ENCODE data around the gene CCNG1. TPM values are rescaled to one million over a fixed set of nuclear protein-coding genes. Genes with fewer than 3 reads are reported as not detected.

The CCNG1 gene
- polyA plus RNA-seq, 1 donor (not counting 4 experiments of a cell fraction or from before 2014, with no cell fraction given): 96.7 TPM

DNA sequence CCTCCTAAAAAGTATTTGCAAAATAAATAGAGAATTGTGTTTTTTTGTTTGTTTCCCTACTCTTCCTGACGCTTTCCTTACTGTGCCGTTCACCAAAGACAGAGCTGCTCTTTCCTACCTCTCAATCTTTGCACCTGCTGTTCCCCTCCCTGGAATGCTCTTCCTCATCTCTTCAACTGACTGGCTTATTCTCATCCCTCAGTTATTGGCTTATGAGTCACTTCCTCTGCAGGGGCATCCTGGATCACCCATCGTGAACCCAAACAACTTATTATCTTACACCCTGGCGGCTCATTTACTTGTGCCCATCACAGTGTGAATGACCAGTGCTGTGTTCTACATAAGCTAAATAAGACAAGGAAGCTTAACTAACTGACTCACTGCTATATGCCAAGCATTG lies 36.1 kb upstream of the CCNG1 start:
- Histone ChIP-seq H3K9me1 (ENCODE audit: control insufficient read depth, extremely low read depth, insufficient read depth, low read length) (no peaks in the 10 kb centered on the region), H3K36me3 (ENCODE audit: control insufficient read depth in 2 of 2, extremely low read depth in 1 of 2, insufficient read depth in 2 of 2, low read length in 2 of 2) (no peaks in the 10 kb centered on the region), H3K9ac (ENCODE audit: control insufficient read depth, extremely low read depth, insufficient read depth, low read length) (no peak overlapping the region), H3K27me3 (ENCODE audit: control insufficient read depth, extremely low read depth, insufficient read depth, low read length) (no peaks in the 10 kb centered on the region), H3K4me2 (ENCODE audit: control insufficient read depth, extremely low read depth, insufficient read depth, low read depth, low read length) (no peak overlapping the region), H3K79me2 (ENCODE audit: control insufficient read depth, insufficient read depth, low read length) (no peaks in the 10 kb centered on the region), H4K20me1 (ENCODE audit: control insufficient read depth, extremely low read depth, insufficient read depth, low read length) (no peaks in the 10 kb centered on the region), H3K27ac (ENCODE audit: control insufficient read depth, insufficient read depth, low read length) (no peak overlapping the region), H3K9me3 (ENCODE audit: control insufficient read depth, low read depth, low read length) (no peaks in the 10 kb centered on the region), H3K4me1 (ENCODE audit: control insufficient read depth, extremely low read depth, insufficient read depth, low read length) (no peaks in the 10 kb centered on the region), H3K4me3 (ENCODE audit: control insufficient read depth in 2 of 3, extremely low read depth in 1 of 3, insufficient read depth in 2 of 3, low read depth in 1 of 3, low read length in 3 of 3) (no peak overlapping the region), H2AFZ (ENCODE audit: control insufficient read depth, low read length) (no peak overlapping the region)
- DNase-seq (ENCODE audit: low read depth, low spot score): no peak
- TF ChIP-seq, protein P1, sequence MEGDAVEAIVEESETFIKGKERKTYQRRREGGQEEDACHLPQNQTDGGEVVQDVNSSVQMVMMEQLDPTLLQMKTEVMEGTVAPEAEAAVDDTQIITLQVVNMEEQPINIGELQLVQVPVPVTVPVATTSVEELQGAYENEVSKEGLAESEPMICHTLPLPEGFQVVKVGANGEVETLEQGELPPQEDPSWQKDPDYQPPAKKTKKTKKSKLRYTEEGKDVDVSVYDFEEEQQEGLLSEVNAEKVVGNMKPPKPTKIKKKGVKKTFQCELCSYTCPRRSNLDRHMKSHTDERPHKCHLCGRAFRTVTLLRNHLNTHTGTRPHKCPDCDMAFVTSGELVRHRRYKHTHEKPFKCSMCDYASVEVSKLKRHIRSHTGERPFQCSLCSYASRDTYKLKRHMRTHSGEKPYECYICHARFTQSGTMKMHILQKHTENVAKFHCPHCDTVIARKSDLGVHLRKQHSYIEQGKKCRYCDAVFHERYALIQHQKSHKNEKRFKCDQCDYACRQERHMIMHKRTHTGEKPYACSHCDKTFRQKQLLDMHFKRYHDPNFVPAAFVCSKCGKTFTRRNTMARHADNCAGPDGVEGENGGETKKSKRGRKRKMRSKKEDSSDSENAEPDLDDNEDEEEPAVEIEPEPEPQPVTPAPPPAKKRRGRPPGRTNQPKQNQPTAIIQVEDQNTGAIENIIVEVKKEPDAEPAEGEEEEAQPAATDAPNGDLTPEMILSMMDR (optimal IDR thresholded peaks at IDR 0.05 in 1 of 3, IDR thresholded peaks at IDR 0.05 in 1 of 3, conservative IDR thresholded peaks at IDR 0.05 in 1 of 3; ENCODE audit: extremely low read depth in 1 of 3, insufficient read depth in 2 of 3, low read length in 3 of 3): no peak
- no peak for TF ChIP-seq EZH2 (IDR thresholded peaks at IDR 0.05; ENCODE audit: low read length)
- FAIRE-seq: no peak
- dilution Hi-C loops (cut with MboI; ENCODE audit: extremely low pct_ligation_motif_present, low sequenced_read_pairs): no loop called here

DNA sequence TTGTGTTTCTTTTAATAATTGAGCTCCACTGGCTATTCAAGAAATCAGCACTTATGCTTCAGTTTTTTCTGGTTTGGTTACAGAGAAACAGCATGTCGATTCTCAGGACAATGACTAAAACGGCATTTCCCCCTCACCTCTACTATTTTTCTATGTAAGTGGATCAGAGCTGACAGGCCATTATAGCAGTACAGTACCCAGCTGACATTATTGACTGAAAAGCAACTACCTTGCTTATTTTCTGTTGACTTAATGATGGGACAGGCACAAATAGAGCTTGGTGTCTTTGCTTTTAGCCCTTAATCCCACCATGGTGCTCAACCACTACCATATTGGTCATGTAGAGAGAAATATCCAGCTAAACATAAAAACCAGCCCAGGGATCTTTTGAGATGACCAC lies 35.4 kb upstream of the CCNG1 start:
- Histone ChIP-seq H3K27ac (ENCODE audit: control insufficient read depth, insufficient read depth, low read length) (no peak overlapping the region), H3K9me3 (ENCODE audit: control insufficient read depth, low read depth, low read length) (no peaks in the 10 kb centered on the region)
- TF ChIP-seq, protein P1 (optimal IDR thresholded peaks at IDR 0.05 in 1 of 3, IDR thresholded peaks at IDR 0.05 in 1 of 3, conservative IDR thresholded peaks at IDR 0.05 in 1 of 3; ENCODE audit: extremely low read depth in 1 of 3, insufficient read depth in 2 of 3, low read length in 3 of 3): no peak
- no peak for TF ChIP-seq EZH2 (IDR thresholded peaks at IDR 0.05; ENCODE audit: low read length)

More for the DNA sequence above, 35.4 kb upstream of the CCNG1 start:
- no peak overlapping the region for H2AFZ ChIP-seq (ENCODE audit: control insufficient read depth, low read length)
- H4K20me1 ChIP-seq (ENCODE audit: control insufficient read depth, extremely low read depth, insufficient read depth, low read length): no peaks in the 10 kb centered on the region
- no peaks in the 10 kb centered on the region for H3K36me3 ChIP-seq (ENCODE audit: control insufficient read depth in 2 of 2, extremely low read depth in 1 of 2, insufficient read depth in 2 of 2, low read length in 2 of 2)
- DNase-seq (ENCODE audit: low read depth, low spot score) (no peak), FAIRE-seq (no peak)
- no peaks in the 10 kb centered on the region for H3K79me2 ChIP-seq (ENCODE audit: control insufficient read depth, insufficient read depth, low read length)
- no peaks in the 10 kb centered on the region for H3K27me3 ChIP-seq (ENCODE audit: control insufficient read depth, extremely low read depth, insufficient read depth, low read length)
- no peaks in the 10 kb centered on the region for H3K4me1 ChIP-seq (ENCODE audit: control insufficient read depth, extremely low read depth, insufficient read depth, low read length)
- dilution Hi-C loops (cut with MboI; ENCODE audit: extremely low pct_ligation_motif_present, low sequenced_read_pairs): no loop called here
- H3K4me2 ChIP-seq (ENCODE audit: control insufficient read depth, extremely low read depth, insufficient read depth, low read depth, low read length): no peak overlapping the region
- no peak overlapping the region for H3K4me3 ChIP-seq (ENCODE audit: control insufficient read depth in 2 of 3, extremely low read depth in 1 of 3, insufficient read depth in 2 of 3, low read depth in 1 of 3, low read length in 3 of 3)
- no peaks in the 10 kb centered on the region for H3K9me1 ChIP-seq (ENCODE audit: control insufficient read depth, extremely low read depth, insufficient read depth, low read length)
- H3K9ac ChIP-seq (ENCODE audit: control insufficient read depth, extremely low read depth, insufficient read depth, low read length): no peak overlapping the region

Measured in keratinocyte (primary cell).